ENCODE measurements around the gene TMEM174. TPM values are rescaled to one million over a fixed set of nuclear protein-coding genes. Genes with fewer than 3 reads are reported as not detected.

The TMEM174 gene
- total and polyA plus RNA-seq, 2 donors (not counting 1 experiment from before 2014, with no cell fraction given): not detected

- H3K9me3 ChIP-seq (ENCODE audit: control insufficient read depth, insufficient read depth, low read depth, low read length): no peaks in the 10 kb centered on the region
- no peaks in the 10 kb centered on the region for H3K27me3 ChIP-seq (ENCODE audit: control insufficient read depth, insufficient read depth, low read length)
- H3K9ac ChIP-seq (ENCODE audit: insufficient read depth, low read length): no peak overlapping the region
- no peak overlapping the region for H2AFZ ChIP-seq (ENCODE audit: low read length)
- peaks cover 4% of the 10 kb centered on the region for H3K4me1 ChIP-seq (ENCODE audit: control insufficient read depth, extremely low read depth, insufficient read depth, low read length)
- no peaks in the 10 kb centered on the region for H3K36me3 ChIP-seq (ENCODE audit: control insufficient read depth, insufficient read depth, low read length)
- no peak overlapping the region for H3K4me2 ChIP-seq (ENCODE audit: extremely low read depth, insufficient read depth, low read length)
- no peaks in the 10 kb centered on the region for H4K20me1 ChIP-seq (ENCODE audit: control insufficient read depth, extremely low read depth, insufficient read depth, low read length)
- DNase-seq (ENCODE audit: low read depth in 2 of 2): no peak
- TF ChIP-seq CTCF (conservative IDR thresholded peaks at IDR 0.05 in 1 of 2, IDR thresholded peaks at IDR 0.05 in 1 of 2; ENCODE audit: low read depth in 1 of 2, low read length in 2 of 2) (no peak), EZH2 (IDR thresholded peaks at IDR 0.05; ENCODE audit: low read length, missing control alignments) (no peak)
- H3K27ac ChIP-seq (ENCODE audit: insufficient read depth, low read length): no peak overlapping the region
- H3K4me3 ChIP-seq (replicated peaks in 1 of 4; ENCODE audit: control extremely low read depth in 1 of 4, insufficient read depth in 1 of 4, low read depth in 3 of 4, low read length in 4 of 4): no peak overlapping the region
- H3K79me2 ChIP-seq (ENCODE audit: control insufficient read depth, insufficient read depth, low read length): no peaks in the 10 kb centered on the region
Observed at GRCh38 chr5:73131711-73132425, 41.1 kb upstream of the TMEM174 start.

GRCh38 chr5:73132759-73133158 lies 40.2 kb upstream of the TMEM174 start:
- H2AFZ ChIP-seq (ENCODE audit: low read length): no peak overlapping the region
- no peak overlapping the region for H3K4me2 ChIP-seq (ENCODE audit: extremely low read depth, insufficient read depth, low read length)
- no peaks in the 10 kb centered on the region for H3K79me2 ChIP-seq (ENCODE audit: control insufficient read depth, insufficient read depth, low read length)
- no peak overlapping the region for H3K9ac ChIP-seq (ENCODE audit: insufficient read depth, low read length)
- H3K4me3 ChIP-seq (replicated peaks in 1 of 4; ENCODE audit: control extremely low read depth in 1 of 4, insufficient read depth in 1 of 4, low read depth in 3 of 4, low read length in 4 of 4): no peak overlapping the region
- peaks cover 4% of the 10 kb centered on the region for H3K4me1 ChIP-seq (ENCODE audit: control insufficient read depth, extremely low read depth, insufficient read depth, low read length)
- H4K20me1 ChIP-seq (ENCODE audit: control insufficient read depth, extremely low read depth, insufficient read depth, low read length): no peaks in the 10 kb centered on the region
- H3K27ac ChIP-seq (ENCODE audit: insufficient read depth, low read length): no peak overlapping the region
- no peaks in the 10 kb centered on the region for H3K9me3 ChIP-seq (ENCODE audit: control insufficient read depth, insufficient read depth, low read depth, low read length)
- H3K36me3 ChIP-seq (ENCODE audit: control insufficient read depth, insufficient read depth, low read length): no peaks in the 10 kb centered on the region
- no peak for TF ChIP-seq EZH2 (IDR thresholded peaks at IDR 0.05; ENCODE audit: low read length, missing control alignments)
- TF ChIP-seq CTCF (conservative IDR thresholded peaks at IDR 0.05 in 1 of 2, IDR thresholded peaks at IDR 0.05 in 1 of 2; ENCODE audit: low read depth in 1 of 2, low read length in 2 of 2): no peak
- no peaks in the 10 kb centered on the region for H3K27me3 ChIP-seq (ENCODE audit: control insufficient read depth, insufficient read depth, low read length)
- DNase-seq (ENCODE audit: low read depth in 2 of 2): no peak

GRCh38 chr5:73135021-73135420 lies 38.0 kb upstream of the TMEM174 start:
- no peak overlapping the region for H2AFZ ChIP-seq (ENCODE audit: low read length)
- H3K4me3 ChIP-seq (replicated peaks in 1 of 4; ENCODE audit: control extremely low read depth in 1 of 4, insufficient read depth in 1 of 4, low read depth in 3 of 4, low read length in 4 of 4): no peak overlapping the region
- H3K9me3 ChIP-seq (ENCODE audit: control insufficient read depth, insufficient read depth, low read depth, low read length): no peaks in the 10 kb centered on the region
- peaks cover 4% of the 10 kb centered on the region for H3K4me1 ChIP-seq (ENCODE audit: control insufficient read depth, extremely low read depth, insufficient read depth, low read length)
- H3K4me2 ChIP-seq (ENCODE audit: extremely low read depth, insufficient read depth, low read length): no peak overlapping the region
- DNase-seq (ENCODE audit: low read depth in 2 of 2): no peak
- H4K20me1 ChIP-seq (ENCODE audit: control insufficient read depth, extremely low read depth, insufficient read depth, low read length): no peaks in the 10 kb centered on the region
- H3K36me3 ChIP-seq (ENCODE audit: control insufficient read depth, insufficient read depth, low read length): no peaks in the 10 kb centered on the region
- no peaks in the 10 kb centered on the region for H3K27me3 ChIP-seq (ENCODE audit: control insufficient read depth, insufficient read depth, low read length)
- TF ChIP-seq EZH2 (IDR thresholded peaks at IDR 0.05; ENCODE audit: low read length, missing control alignments): no peak
- TF ChIP-seq CTCF (conservative IDR thresholded peaks at IDR 0.05 in 1 of 2, IDR thresholded peaks at IDR 0.05 in 1 of 2; ENCODE audit: low read depth in 1 of 2, low read length in 2 of 2): no peak
- H3K9ac ChIP-seq (ENCODE audit: insufficient read depth, low read length): no peak overlapping the region
- no peaks in the 10 kb centered on the region for H3K79me2 ChIP-seq (ENCODE audit: control insufficient read depth, insufficient read depth, low read length)
- H3K27ac ChIP-seq (ENCODE audit: insufficient read depth, low read length): no peak overlapping the region
